ENCODE results near the gene XYLT1.

XYLT1 gene

GRCh38 chr16:17237350-17237944, 233.3 kb downstream of the XYLT1 start:
- H3K4me3 ChIP-seq (ENCODE audit: low read length) = no peak overlapping the region
- H3K27me3 ChIP-seq (ENCODE audit: low read depth, low read length) = no peaks in the 10 kb centered on the region
- H2AFZ ChIP-seq (ENCODE audit: low read depth, low read length) = no peak overlapping the region
- no peak overlapping the region for H3K4me2 ChIP-seq (ENCODE audit: low read length)
- no peaks in the 10 kb centered on the region for H3K79me2 ChIP-seq (ENCODE audit: low read length)
- no peak overlapping the region for H3K27ac ChIP-seq (ENCODE audit: low read length)
- no peaks in the 10 kb centered on the region for H3K36me3 ChIP-seq (replicated peaks; ENCODE audit: low read depth, low read length)
- no peaks in the 10 kb centered on the region for H4K20me1 ChIP-seq (ENCODE audit: insufficient read depth, low read length)
- no peak for TF ChIP-seq EZH2phosphoT487 (IDR thresholded peaks at IDR 0.05; ENCODE audit: low read depth)
- TF ChIP-seq, protein P1, sequence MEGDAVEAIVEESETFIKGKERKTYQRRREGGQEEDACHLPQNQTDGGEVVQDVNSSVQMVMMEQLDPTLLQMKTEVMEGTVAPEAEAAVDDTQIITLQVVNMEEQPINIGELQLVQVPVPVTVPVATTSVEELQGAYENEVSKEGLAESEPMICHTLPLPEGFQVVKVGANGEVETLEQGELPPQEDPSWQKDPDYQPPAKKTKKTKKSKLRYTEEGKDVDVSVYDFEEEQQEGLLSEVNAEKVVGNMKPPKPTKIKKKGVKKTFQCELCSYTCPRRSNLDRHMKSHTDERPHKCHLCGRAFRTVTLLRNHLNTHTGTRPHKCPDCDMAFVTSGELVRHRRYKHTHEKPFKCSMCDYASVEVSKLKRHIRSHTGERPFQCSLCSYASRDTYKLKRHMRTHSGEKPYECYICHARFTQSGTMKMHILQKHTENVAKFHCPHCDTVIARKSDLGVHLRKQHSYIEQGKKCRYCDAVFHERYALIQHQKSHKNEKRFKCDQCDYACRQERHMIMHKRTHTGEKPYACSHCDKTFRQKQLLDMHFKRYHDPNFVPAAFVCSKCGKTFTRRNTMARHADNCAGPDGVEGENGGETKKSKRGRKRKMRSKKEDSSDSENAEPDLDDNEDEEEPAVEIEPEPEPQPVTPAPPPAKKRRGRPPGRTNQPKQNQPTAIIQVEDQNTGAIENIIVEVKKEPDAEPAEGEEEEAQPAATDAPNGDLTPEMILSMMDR (IDR thresholded peaks at IDR 0.05; ENCODE audit: low read depth, low read length) = peak; percentile 17; the same call in 1 of the 2 replicates
- H3K9me3 ChIP-seq (ENCODE audit: insufficient read depth, low read length) = no peaks in the 10 kb centered on the region
- H3K9ac ChIP-seq (ENCODE audit: low read length) = no peak overlapping the region
- H3K4me1 ChIP-seq (ENCODE audit: low read length) = peaks cover 14% of the 10 kb centered on the region

- no peak overlapping the region for H3K27ac ChIP-seq (ENCODE audit: low read length)
- TF ChIP-seq, protein P1 (IDR thresholded peaks at IDR 0.05; ENCODE audit: low read depth, low read length) = no peak
- TF ChIP-seq EZH2phosphoT487 (IDR thresholded peaks at IDR 0.05; ENCODE audit: low read depth) = no peak
- no peak overlapping the region for H2AFZ ChIP-seq (ENCODE audit: low read depth, low read length)
- no peaks in the 10 kb centered on the region for H3K27me3 ChIP-seq (ENCODE audit: low read depth, low read length)
- no peak overlapping the region for H3K4me2 ChIP-seq (ENCODE audit: low read length)
- no peaks in the 10 kb centered on the region for H3K36me3 ChIP-seq (replicated peaks; ENCODE audit: low read depth, low read length)
- H3K9ac ChIP-seq (ENCODE audit: low read length) = no peak overlapping the region
- no peak overlapping the region for H3K4me3 ChIP-seq (ENCODE audit: low read length)
- no peaks in the 10 kb centered on the region for H4K20me1 ChIP-seq (ENCODE audit: insufficient read depth, low read length)
- H3K79me2 ChIP-seq (ENCODE audit: low read length) = no peaks in the 10 kb centered on the region
- no peaks in the 10 kb centered on the region for H3K9me3 ChIP-seq (ENCODE audit: insufficient read depth, low read length)
- H3K4me1 ChIP-seq (ENCODE audit: low read length) = peaks cover 14% of the 10 kb centered on the region
Observed at GRCh38 chr16:17235147-17235815, 235.5 kb downstream of the XYLT1 start.

DNA sequence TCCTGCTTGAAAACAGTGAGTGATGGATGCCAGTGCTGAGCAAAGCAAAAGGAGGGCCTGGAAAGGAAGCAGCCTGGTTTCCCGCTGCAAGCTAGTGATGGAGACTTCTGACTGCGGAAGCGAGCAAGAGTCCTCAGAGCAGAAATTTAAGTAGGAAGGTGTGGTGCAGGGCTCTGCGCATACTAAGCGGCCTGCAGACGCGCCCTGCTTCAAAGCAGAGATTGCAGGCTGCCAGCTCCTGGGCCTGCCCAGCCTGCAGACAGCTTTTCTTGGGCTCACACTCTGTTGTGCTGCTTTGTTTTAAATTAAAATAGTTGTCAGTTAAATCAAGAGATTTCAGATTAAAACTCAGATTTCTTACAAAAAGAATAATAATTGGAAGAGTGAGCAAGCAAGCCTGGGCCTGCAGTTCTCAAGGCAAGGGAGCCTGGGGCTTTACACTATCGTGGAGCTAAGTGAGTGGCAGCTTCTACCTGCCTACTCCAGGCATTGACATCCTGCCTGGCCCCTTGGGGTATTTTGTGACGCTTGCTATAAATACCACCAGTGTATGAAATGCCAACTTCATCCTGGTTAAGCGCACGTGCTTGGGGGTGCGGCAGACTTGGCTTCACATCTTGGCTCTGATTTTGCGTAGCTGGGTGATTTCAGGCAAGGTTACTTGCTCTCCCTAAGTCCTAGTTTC, 237.3 kb downstream of the XYLT1 start:
- Histone ChIP-seq H2AFZ (ENCODE audit: low read depth, low read length) (no peak overlapping the region), H3K4me3 (ENCODE audit: low read length) (no peak overlapping the region), H3K4me2 (ENCODE audit: low read length) (no peak overlapping the region), H3K9me3 (ENCODE audit: insufficient read depth, low read length) (no peaks in the 10 kb centered on the region), H3K4me1 (ENCODE audit: low read length) (peaks cover 8% of the 10 kb centered on the region), H3K36me3 (replicated peaks; ENCODE audit: low read depth, low read length) (no peaks in the 10 kb centered on the region), H4K20me1 (ENCODE audit: insufficient read depth, low read length) (no peaks in the 10 kb centered on the region), H3K9ac (ENCODE audit: low read length) (no peak overlapping the region), H3K27ac (ENCODE audit: low read length) (no peak overlapping the region), H3K79me2 (ENCODE audit: low read length) (no peaks in the 10 kb centered on the region), H3K27me3 (ENCODE audit: low read depth, low read length) (no peaks in the 10 kb centered on the region)
- TF ChIP-seq EZH2phosphoT487 (IDR thresholded peaks at IDR 0.05; ENCODE audit: low read depth) = no peak
- TF ChIP-seq, protein P1 (IDR thresholded peaks at IDR 0.05; ENCODE audit: low read depth, low read length) = no peak

DNA sequence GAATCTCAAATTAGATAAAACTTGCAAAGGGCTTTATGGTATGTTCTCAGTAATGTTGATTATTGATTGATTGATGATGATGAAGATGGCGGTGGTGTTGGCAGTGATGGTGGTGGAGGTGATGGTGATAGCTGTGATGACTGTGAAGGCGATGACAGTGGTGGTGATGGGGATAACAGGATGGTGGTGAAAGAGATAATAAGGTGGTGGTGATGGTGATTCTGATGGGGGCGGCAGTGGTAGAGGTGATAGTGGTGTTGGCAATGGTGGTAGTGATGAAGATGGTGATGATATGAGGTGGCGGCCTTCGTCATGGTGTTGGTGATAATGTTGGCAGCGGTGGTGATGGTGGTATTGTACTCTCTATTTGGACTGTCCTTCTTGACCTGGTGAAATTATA, 238.3 kb downstream of the XYLT1 start:
- H3K4me1 ChIP-seq (ENCODE audit: low read length) = no peaks in the 10 kb centered on the region
- H2AFZ ChIP-seq (ENCODE audit: low read depth, low read length) = no peak overlapping the region
- no peaks in the 10 kb centered on the region for H4K20me1 ChIP-seq (ENCODE audit: insufficient read depth, low read length)
- no peaks in the 10 kb centered on the region for H3K9me3 ChIP-seq (ENCODE audit: insufficient read depth, low read length)
- H3K27ac ChIP-seq (ENCODE audit: low read length) = no peak overlapping the region
- no peak overlapping the region for H3K4me2 ChIP-seq (ENCODE audit: low read length)
- H3K9ac ChIP-seq (ENCODE audit: low read length) = no peak overlapping the region
- no peaks in the 10 kb centered on the region for H3K27me3 ChIP-seq (ENCODE audit: low read depth, low read length)
- H3K79me2 ChIP-seq (ENCODE audit: low read length) = no peaks in the 10 kb centered on the region
- H3K36me3 ChIP-seq (replicated peaks; ENCODE audit: low read depth, low read length) = no peaks in the 10 kb centered on the region
- TF ChIP-seq, protein P1 (IDR thresholded peaks at IDR 0.05; ENCODE audit: low read depth, low read length) = no peak
- TF ChIP-seq EZH2phosphoT487 (IDR thresholded peaks at IDR 0.05; ENCODE audit: low read depth) = no peak
- H3K4me3 ChIP-seq (ENCODE audit: low read length) = no peak overlapping the region

Data from OCI-LY3 (cell line).